HCT116 (cell line): ENCODE data around the gene TRAF3. TPM values are rescaled to one million over a fixed set of nuclear protein-coding genes. Genes with fewer than 3 reads are reported as not detected.

Experiments
- ATAC-seq: fragments of 200-7000 bp; cut with Tn5 transposase; 2 replicates; pipeline ENCODE4 v1.9.1; 2020; ENCODE audit warnings: mild to moderate bottlenecking, moderate library complexity
- BruUV-seq: library from RNA; stranded (reverse); fragments of 400-500 nt; replicated peaks from 2 replicates; lab custom pipeline; 2021; lab: Mats Ljungman, UMichigan
- CTCF ChIA-PET: fragments of 300-600 bp; sonication (Branson Sonifier 250); formaldehyde crosslinking; loops from one replicate; lab custom pipeline; 2021; ENCODE audit warnings: antibody characterized with exemption; lab: Charles Lee
- POLR2A ChIA-PET: fragments of 300-600, 350-600 bp; sonication (Branson Sonifier 250); formaldehyde crosslinking; loops from one replicate; lab custom pipeline; 2021; ENCODE audit warnings: antibody characterized with exemption; lab: Charles Lee
- RAD21 ChIA-PET, 2 experiments: fragments of 300-600 bp; sonication (Branson Sonifier 250); formaldehyde crosslinking; loops; one replicate each; lab custom pipeline; 2023; ENCODE audit warnings: low total read pairs in 2 of 2; ENCODE audit not compliant: uncharacterized antibody in 2 of 2, unreplicated experiment in 2 of 2, low non-redundant PET in 1 of 2; lab: Charles Lee
- DNase-seq: peaks from one replicate; pipeline ENCODE4 v3.0.0-alpha.2; 2010; ENCODE audit warnings: low read depth, low spot score
- H2AFZ ChIP-seq: fragments of 200-600 bp; shearing (Covaris generic), sonication (generic); 2 replicates; pipeline ENCODE4 v1.6.1; 2017; ENCODE audit warnings: low read depth, mixed run types, mixed read lengths, antibody characterized with exemption, low read length; ENCODE audit not compliant: poor library complexity, severe bottlenecking
- H3K27ac ChIP-seq: 2 replicates; pipeline ENCODE4 v1.5.1; 2012; ENCODE audit warnings: low read depth, low read length
- H3K27me3 ChIP-seq: fragments of 200-600 bp; sonication (generic); 2 replicates; pipeline ENCODE4 v1.6.1; 2016; ENCODE audit warnings: mixed run types, low read length, mixed read lengths; ENCODE audit not compliant: insufficient read depth
- H3K36me3 ChIP-seq, 2 experiments: fragments of 200-500 bp in 1 of 2; fragments of 200-600 bp in 1 of 2; sonication (Bioruptor generic) in 1 of 2; sonication (generic) in 1 of 2; 2 replicates each; pipeline versions ENCODE4 v1.5.1 to v1.6.1; 2014 to 2016; ENCODE audit warnings: low read length in 2 of 2, inconsistent platforms in 1 of 2, mixed read lengths in 1 of 2, mixed run types in 1 of 2; ENCODE audit not compliant: insufficient read depth in 2 of 2, control insufficient read depth in 1 of 2
- H3K4me1 ChIP-seq, 2 experiments: fragments of 200-600 bp in 1 of 2; sonication (generic) in 1 of 2; 2 replicates each; pipeline versions ENCODE4 v1.5.1 to v1.6.1; 2012 to 2017; ENCODE audit warnings: low read length in 2 of 2, inconsistent platforms in 1 of 2, mild to moderate bottlenecking in 1 of 2, mixed read lengths in 1 of 2, mixed run types in 1 of 2, moderate library complexity in 1 of 2; ENCODE audit not compliant: insufficient read depth in 2 of 2, control insufficient read depth in 1 of 2
- H3K4me2 ChIP-seq: fragments of 200-600 bp; sonication (generic); 2 replicates; pipeline ENCODE4 v1.6.1; 2017; ENCODE audit warnings: mixed run types, low read length, mixed read lengths
- H3K4me3 ChIP-seq, 2 experiments: fragments of 200-600 bp in 1 of 2; sonication (generic) in 1 of 2; replicated peaks in 1 of 2; 2 replicates each; pipeline ENCODE4 v1.5.1; 2011 to 2016; ENCODE audit warnings: low read length in 2 of 2, control low read depth in 1 of 2, low read depth in 1 of 2, mild to moderate bottlenecking in 1 of 2, mixed read lengths in 1 of 2, mixed run types in 1 of 2
- H3K79me2 ChIP-seq: fragments of 200-600 bp; sonication (generic); 2 replicates; pipeline ENCODE4 v1.6.1; 2017; ENCODE audit warnings: mild to moderate bottlenecking, mixed run types, low read length, moderate library complexity, mixed read lengths; ENCODE audit not compliant: insufficient read depth
- H3K9ac ChIP-seq: fragments of 200-600 bp; sonication (generic); 2 replicates; pipeline ENCODE4 v1.6.1; 2016; ENCODE audit warnings: low read length, mixed read lengths
- H3K9me2 ChIP-seq: fragments of 200-600 bp; sonication (generic), shearing (Covaris generic); 2 replicates; pipeline ENCODE4 v1.6.1; 2017; ENCODE audit warnings: mixed run types, mild to moderate bottlenecking, moderate library complexity; ENCODE audit not compliant: insufficient read depth
- H3K9me3 ChIP-seq, 2 experiments: fragments of 200-500 bp in 1 of 2; fragments of 200-600 bp in 1 of 2; sonication (Bioruptor generic) in 1 of 2; sonication (generic) in 1 of 2; 2 replicates each; pipeline ENCODE4 v1.6.1; 2014 to 2017; ENCODE audit warnings: low read length in 2 of 2, mixed read lengths in 2 of 2, inconsistent platforms in 1 of 2, low read depth in 1 of 2, mild to moderate bottlenecking in 1 of 2, mixed run types in 1 of 2, moderate library complexity in 1 of 2; ENCODE audit not compliant: control insufficient read depth in 1 of 2, insufficient read depth in 1 of 2
- H4K20me1 ChIP-seq: fragments of 200-600 bp; sonication (generic), shearing (Covaris generic); 2 replicates; pipeline ENCODE4 v1.6.1; 2017; ENCODE audit warnings: mixed run types, mild to moderate bottlenecking, moderate library complexity; ENCODE audit not compliant: insufficient read depth
- CBX3 ChIP-seq: IDR thresholded peaks from 2 replicates; pipeline ENCODE4 v1.6.1; 2012; ENCODE audit warnings: low read depth
- CEBPB ChIP-seq: IDR thresholded peaks from 2 replicates; pipeline ENCODE4 v1.6.1; 2012; ENCODE audit warnings: low read depth
- EGR1 ChIP-seq: IDR thresholded peaks from 2 replicates; pipeline ENCODE4 v1.6.1; 2012; ENCODE audit warnings: low read depth
- EZH2 ChIP-seq: fragments of 200-600 bp; sonication (generic); IDR thresholded peaks from 2 replicates; pipeline ENCODE4 v1.6.1; 2017; ENCODE audit warnings: antibody characterized with exemption, mixed run types
- POLR2A ChIP-seq: IDR thresholded peaks from 2 replicates; pipeline ENCODE4 v1.7.0; 2011; ENCODE audit warnings: borderline replicate concordance; ENCODE audit not compliant: insufficient read depth, insufficient read length; ENCODE audit errors: extremely low read depth
- POLR2AphosphoS5 ChIP-seq: IDR thresholded peaks from 2 replicates; pipeline ENCODE4 v1.6.1; 2011; ENCODE audit warnings: mild to moderate bottlenecking, low read depth, low read length, moderate library complexity
- SIN3A ChIP-seq: IDR thresholded peaks from 2 replicates; pipeline ENCODE4 v1.6.1; 2012; ENCODE audit warnings: low read depth
- TCF7L2 ChIP-seq: IDR thresholded peaks from 2 replicates; pipeline ENCODE4 v1.7.0; 2011; ENCODE audit warnings: borderline replicate concordance, inconsistent platforms; ENCODE audit not compliant: insufficient read depth, insufficient read length; ENCODE audit errors: extremely low read depth
- YY1 ChIP-seq: IDR thresholded peaks from 2 replicates; pipeline ENCODE4 v1.6.1; 2011; ENCODE audit warnings: low read length, low read depth, moderate library complexity, mild to moderate bottlenecking; ENCODE audit not compliant: insufficient replicate concordance; ENCODE audit errors: extremely low read depth
- ZNF274 ChIP-seq: fragments of 200-500 bp; sonication (Bioruptor generic); IDR thresholded peaks from 2 replicates; pipeline ENCODE4 v1.6.1; 2014; ENCODE audit warnings: mild to moderate bottlenecking, low read depth, low read length, inconsistent platforms
- intact Hi-C: fragments of 100-400 bp; cut with micrococcal nuclease; formaldehyde crosslinking; loops from 2 replicates; pipeline ENCODE4 v1.10.0; 2022
- total RNA-seq: library from RNA; stranded (reverse); gene quantifications from one replicate; pipeline ENCODE4 v1.2.1, GENCODE V29; 2021; ENCODE audit not compliant: unreplicated experiment
- TF ChIP-seq, protein P1 (sequence below): IDR thresholded peaks from 2 replicates; pipeline ENCODE4 v1.6.1; 2012
- TF ChIP-seq, protein P2 (sequence below), 3 experiments: fragments of 200-600 bp in 1 of 3; sonication (generic) in 1 of 3; IDR thresholded peaks in 2 of 3; conservative IDR thresholded peaks in 1 of 3; 2 replicates each; pipeline ENCODE4 v1.5.1; 2012 to 2017; ENCODE audit warnings: low read depth in 2 of 3, low read length in 2 of 3, antibody characterized with exemption in 1 of 3, borderline replicate concordance in 1 of 3, control low read depth in 1 of 3, mild to moderate bottlenecking in 1 of 3, mixed read lengths in 1 of 3, mixed run types in 1 of 3, moderate library complexity in 1 of 3; ENCODE audit not compliant: insufficient read depth in 1 of 3
- TF ChIP-seq, protein P3 (sequence below): IDR thresholded peaks from 2 replicates; pipeline ENCODE4 v1.6.1; 2011; ENCODE audit warnings: mild to moderate bottlenecking, low read length, moderate library complexity; ENCODE audit not compliant: insufficient replicate concordance; ENCODE audit errors: extremely low read depth

TRAF3 gene
- total RNA-seq, 1 experiment from 2014 or later: 32.1 TPM

DNA sequence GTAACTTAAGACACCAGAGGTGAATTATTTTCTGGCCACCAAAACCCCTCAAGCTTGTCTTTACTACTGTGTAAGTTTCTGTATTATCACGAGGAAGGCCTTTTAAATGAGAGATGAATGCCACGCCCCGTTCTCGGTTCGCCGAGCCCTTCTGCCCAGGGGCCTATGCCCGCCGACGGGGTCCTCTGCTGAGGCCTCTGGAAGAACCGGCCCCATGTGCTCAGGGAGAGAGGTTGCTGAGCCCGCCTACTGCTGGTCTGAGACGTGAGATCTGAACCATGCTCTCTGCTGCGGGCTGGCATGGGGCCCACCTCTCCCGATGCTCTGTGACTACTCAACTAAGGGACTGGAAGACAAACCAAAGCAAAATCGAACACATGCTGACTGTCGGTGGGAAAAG lies 166.2 kb downstream of the TRAF3 start:
- no TSS peak for BruUV-seq
- CTCF ChIA-PET: no interaction called here
- no peaks in the 10 kb centered on the region for H3K79me2 ChIP-seq

DNA sequence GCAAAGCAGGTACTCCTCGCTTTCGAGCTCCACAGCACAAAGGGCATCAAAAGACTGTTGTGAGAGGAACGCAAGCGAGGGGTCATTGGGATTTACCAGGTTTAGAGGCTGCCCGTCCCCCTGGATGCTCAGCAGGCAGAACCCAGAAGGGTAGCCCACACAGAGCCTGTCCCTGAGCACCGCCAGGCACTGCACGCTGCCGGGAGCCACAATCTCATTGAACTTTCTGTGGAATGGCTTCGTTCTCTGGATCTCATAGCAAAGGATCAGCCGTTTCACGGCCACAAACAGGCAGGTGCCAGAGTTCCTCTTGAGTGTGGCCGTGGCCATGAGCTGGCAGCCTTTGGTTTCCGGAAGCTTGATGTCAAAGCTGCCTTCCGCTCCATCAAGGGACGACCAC lies 166.7 kb downstream of the TRAF3 start:
- CTCF ChIA-PET: no interaction called here
- no peaks in the 10 kb centered on the region for H3K27me3 ChIP-seq
- DNase-seq: no peak
- H2AFZ ChIP-seq: no peak overlapping the region
- no peak overlapping the region for H3K4me2 ChIP-seq
- no peaks in the 10 kb centered on the region for H3K79me2 ChIP-seq
- H3K4me1 ChIP-seq: peaks cover 0 to 4% of the 10 kb centered on the region in 2 experiments; a peak in 1 of 4 replicates
- no peaks in the 10 kb centered on the region for H4K20me1 ChIP-seq
- RAD21 ChIA-PET: no interaction called here
- H3K9me2 ChIP-seq: no peaks in the 10 kb centered on the region
- peaks cover 23 to 40% of the 10 kb centered on the region in 2 experiments for H3K36me3 ChIP-seq
- no peak overlapping the region for H3K4me3 ChIP-seq
- no peak overlapping the region for H3K27ac ChIP-seq
- TSS peak; percentile 25 for BruUV-seq
- no peak overlapping the region for H3K9ac ChIP-seq
- intact Hi-C loops: no loop called here
- no peaks in the 10 kb centered on the region for H3K9me3 ChIP-seq
- ATAC-seq: no peak
- POLR2A ChIA-PET: no interaction called here
- TF ChIP-seq POLR2AphosphoS5: no peak
- TF ChIP-seq YY1: no peak
- TF ChIP-seq, protein P1, sequence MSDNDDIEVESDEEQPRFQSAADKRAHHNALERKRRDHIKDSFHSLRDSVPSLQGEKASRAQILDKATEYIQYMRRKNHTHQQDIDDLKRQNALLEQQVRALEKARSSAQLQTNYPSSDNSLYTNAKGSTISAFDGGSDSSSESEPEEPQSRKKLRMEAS: no peak
- TF ChIP-seq, protein P2, sequence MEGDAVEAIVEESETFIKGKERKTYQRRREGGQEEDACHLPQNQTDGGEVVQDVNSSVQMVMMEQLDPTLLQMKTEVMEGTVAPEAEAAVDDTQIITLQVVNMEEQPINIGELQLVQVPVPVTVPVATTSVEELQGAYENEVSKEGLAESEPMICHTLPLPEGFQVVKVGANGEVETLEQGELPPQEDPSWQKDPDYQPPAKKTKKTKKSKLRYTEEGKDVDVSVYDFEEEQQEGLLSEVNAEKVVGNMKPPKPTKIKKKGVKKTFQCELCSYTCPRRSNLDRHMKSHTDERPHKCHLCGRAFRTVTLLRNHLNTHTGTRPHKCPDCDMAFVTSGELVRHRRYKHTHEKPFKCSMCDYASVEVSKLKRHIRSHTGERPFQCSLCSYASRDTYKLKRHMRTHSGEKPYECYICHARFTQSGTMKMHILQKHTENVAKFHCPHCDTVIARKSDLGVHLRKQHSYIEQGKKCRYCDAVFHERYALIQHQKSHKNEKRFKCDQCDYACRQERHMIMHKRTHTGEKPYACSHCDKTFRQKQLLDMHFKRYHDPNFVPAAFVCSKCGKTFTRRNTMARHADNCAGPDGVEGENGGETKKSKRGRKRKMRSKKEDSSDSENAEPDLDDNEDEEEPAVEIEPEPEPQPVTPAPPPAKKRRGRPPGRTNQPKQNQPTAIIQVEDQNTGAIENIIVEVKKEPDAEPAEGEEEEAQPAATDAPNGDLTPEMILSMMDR (IDR thresholded peaks at IDR 0.05 in 2 of 3, conservative IDR thresholded peaks at IDR 0.05 in 1 of 3; ENCODE audit: borderline replicate concordance in 1 of 3, insufficient read depth in 1 of 3, low read depth in 2 of 3, low read length in 2 of 3): no peak
- TF ChIP-seq EGR1: no peak
- TF ChIP-seq ZNF274: no peak
- no peak for TF ChIP-seq EZH2
- no peak for TF ChIP-seq CBX3
- no peak for TF ChIP-seq TCF7L2
- TF ChIP-seq CEBPB: no peak

More for the DNA sequence above, 166.2 kb downstream of the TRAF3 start:
- no peak overlapping the region for H2AFZ ChIP-seq
- no peak overlapping the region for H3K27ac ChIP-seq
- ATAC-seq (no peak), DNase-seq (no peak)
- H4K20me1 ChIP-seq: no peaks in the 10 kb centered on the region
- H3K27me3 ChIP-seq: no peaks in the 10 kb centered on the region
- H3K9ac ChIP-seq: no peak overlapping the region
- H3K4me3 ChIP-seq: no peak overlapping the region
- RAD21 ChIA-PET: no interaction called here
- H3K9me3 ChIP-seq: no peaks in the 10 kb centered on the region
- H3K4me2 ChIP-seq: no peak overlapping the region
- TF ChIP-seq SIN3A (no peak), EZH2 (no peak), POLR2A (no peak), YY1 (no peak)
- TF ChIP-seq, protein P3, sequence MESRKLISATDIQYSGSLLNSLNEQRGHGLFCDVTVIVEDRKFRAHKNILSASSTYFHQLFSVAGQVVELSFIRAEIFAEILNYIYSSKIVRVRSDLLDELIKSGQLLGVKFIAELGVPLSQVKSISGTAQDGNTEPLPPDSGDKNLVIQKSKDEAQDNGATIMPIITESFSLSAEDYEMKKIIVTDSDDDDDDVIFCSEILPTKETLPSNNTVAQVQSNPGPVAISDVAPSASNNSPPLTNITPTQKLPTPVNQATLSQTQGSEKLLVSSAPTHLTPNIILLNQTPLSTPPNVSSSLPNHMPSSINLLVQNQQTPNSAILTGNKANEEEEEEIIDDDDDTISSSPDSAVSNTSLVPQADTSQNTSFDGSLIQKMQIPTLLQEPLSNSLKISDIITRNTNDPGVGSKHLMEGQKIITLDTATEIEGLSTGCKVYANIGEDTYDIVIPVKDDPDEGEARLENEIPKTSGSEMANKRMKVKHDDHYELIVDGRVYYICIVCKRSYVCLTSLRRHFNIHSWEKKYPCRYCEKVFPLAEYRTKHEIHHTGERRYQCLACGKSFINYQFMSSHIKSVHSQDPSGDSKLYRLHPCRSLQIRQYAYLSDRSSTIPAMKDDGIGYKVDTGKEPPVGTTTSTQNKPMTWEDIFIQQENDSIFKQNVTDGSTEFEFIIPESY: no peak
- peaks cover 23 to 40% of the 10 kb centered on the region in 2 experiments for H3K36me3 ChIP-seq
- H3K4me1 ChIP-seq: no peaks in the 10 kb centered on the region
- intact Hi-C loops: no loop called here
- no peaks in the 10 kb centered on the region for H3K9me2 ChIP-seq
- POLR2A ChIA-PET: no interaction called here
